ENCODE results near the gene MTCL1. TPM values are rescaled to one million over a fixed set of nuclear protein-coding genes. Genes with fewer than 3 reads are reported as not detected.

MTCL1 gene
- total and polyA plus RNA-seq, 9 of the 15 experiments (the other 6 are each of a cell fraction or from before 2014, with no cell fraction given): 0.21 to 7.4 (median 3.7) TPM

GRCh38 chr18:8821531-8821930, 116.2 kb downstream of the MTCL1 start:
- peaks cover 0 to 20% of the 10 kb centered on the region in 2 experiments; a peak in 3 of 5 replicates for H3K4me1 ChIP-seq (replicated peaks in 1 of 2; ENCODE audit: control insufficient read depth in 2 of 2, insufficient read depth in 2 of 2, low read length in 2 of 2)
- H3K4me2 ChIP-seq (ENCODE audit: insufficient read depth, low read length): no peak overlapping the region
- ATAC-seq (no peak), DNase-seq (ENCODE audit: extremely low read depth in 1 of 4, low spot score in 3 of 4) (no peak), FAIRE-seq (no peak)
- 20% methylated on average over 1 of the region's 1 CpG for WGBS (ENCODE audit: insufficient coverage, low coverage, missing lambda C conversion rate)
- H4K20me1 ChIP-seq (replicated peaks; ENCODE audit: control insufficient read depth, insufficient read depth, low read length): no peaks in the 10 kb centered on the region
- no peaks in the 10 kb centered on the region for H3K36me3 ChIP-seq (ENCODE audit: control insufficient read depth, insufficient read depth, low read length)
- ChIA-PET POLR2A (no interaction called here), CTCF (ENCODE audit: low intra/inter-chr PET ratio) (no interaction called here)
- no peak overlapping the region for H3K9ac ChIP-seq (ENCODE audit: insufficient read depth in 1 of 2, low read depth in 2 of 2, low read length in 2 of 2)
- no peaks in the 10 kb centered on the region for H3K9me1 ChIP-seq (ENCODE audit: control insufficient read depth, insufficient read depth, low read length)
- H3K4me3 ChIP-seq: no peak overlapping the region
- peaks cover 20 to 51% of the 10 kb centered on the region in 2 experiments for H3K27me3 ChIP-seq (ENCODE audit: control insufficient read depth in 2 of 2, insufficient read depth in 2 of 2, low read length in 2 of 2)
- no TSS peak for BruUV-seq (replicated peaks)
- no peaks in the 10 kb centered on the region for H3K79me2 ChIP-seq (ENCODE audit: control insufficient read depth, insufficient read depth, low read length)
- no peak overlapping the region for H2AFZ ChIP-seq (ENCODE audit: low read depth, low read length)
- in situ Hi-C loops (cut with MboI): no loop called here
- intact Hi-C loops (cut with micrococcal nuclease): no loop called here
- no peaks in the 10 kb centered on the region for H3K9me3 ChIP-seq (replicated peaks; ENCODE audit: control insufficient read depth, insufficient read depth, low read depth, low read length)
- H3K27ac ChIP-seq (ENCODE audit: extremely low read depth, low read depth, low read length): no peak overlapping the region
- TF ChIP-seq ETV1 (tag; conservative IDR thresholded peaks at IDR 0.05; ENCODE audit: low read depth): no peak
- TF ChIP-seq NFYB (IDR thresholded peaks at IDR 0.05; ENCODE audit: extremely low read depth, insufficient read length): no peak
- no peak for TF ChIP-seq CHD2 (IDR thresholded peaks at IDR 0.05; ENCODE audit: low read depth, low read length)
- no peak for TF ChIP-seq TFE3 (CRISPR knock-in tag; IDR thresholded peaks at IDR 0.05)
- TF ChIP-seq ZNF79 (CRISPR knock-in tag; IDR thresholded peaks at IDR 0.05; ENCODE audit: low read depth): no peak
- TF ChIP-seq CSDE1 (IDR thresholded peaks at IDR 0.05): no peak
- TF ChIP-seq, protein P1, sequence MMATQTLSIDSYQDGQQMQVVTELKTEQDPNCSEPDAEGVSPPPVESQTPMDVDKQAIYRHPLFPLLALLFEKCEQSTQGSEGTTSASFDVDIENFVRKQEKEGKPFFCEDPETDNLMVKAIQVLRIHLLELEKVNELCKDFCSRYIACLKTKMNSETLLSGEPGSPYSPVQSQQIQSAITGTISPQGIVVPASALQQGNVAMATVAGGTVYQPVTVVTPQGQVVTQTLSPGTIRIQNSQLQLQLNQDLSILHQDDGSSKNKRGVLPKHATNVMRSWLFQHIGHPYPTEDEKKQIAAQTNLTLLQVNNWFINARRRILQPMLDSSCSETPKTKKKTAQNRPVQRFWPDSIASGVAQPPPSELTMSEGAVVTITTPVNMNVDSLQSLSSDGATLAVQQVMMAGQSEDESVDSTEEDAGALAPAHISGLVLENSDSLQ (IDR thresholded peaks at IDR 0.05): no peak
- no peak for TF ChIP-seq PTBP1 (IDR thresholded peaks at IDR 0.05; ENCODE audit: low read depth, low read length)
- TF ChIP-seq ARNT (IDR thresholded peaks at IDR 0.05): no peak
- no peak for TF ChIP-seq FOXM1 (IDR thresholded peaks at IDR 0.05; ENCODE audit: low read depth)
- no peak for TF ChIP-seq FOXM1 (CRISPR knock-in tag; IDR thresholded peaks at IDR 0.05; ENCODE audit: low read depth)
- no peak for TF ChIP-seq HIVEP1 (CRISPR knock-in tag; IDR thresholded peaks at IDR 0.05)
- TF ChIP-seq REST (IDR thresholded peaks at IDR 0.05; ENCODE audit: borderline replicate concordance): no peak
- no peak for TF ChIP-seq REST (CRISPR knock-in tag; IDR thresholded peaks at IDR 0.05; ENCODE audit: low read depth)

All from K562 (cell line).